AG04449 (cell line): ENCODE data around the gene ZNF772.

Experiments used
- CTCF ChIA-PET: fragments of 350-600 bp; formaldehyde crosslinking; extraction: SDS; loops from one replicate; lab custom pipeline; 2021; ENCODE audit warnings: antibody characterized with exemption; lab: Yijun Ruan, JAX
- POLR2A ChIA-PET: fragments of 400-600, 350-600 bp; formaldehyde crosslinking; extraction: SDS; loops from one replicate; lab custom pipeline; 2020; ENCODE audit warnings: antibody characterized with exemption, inconsistent platforms; lab: Yijun Ruan, JAX
- DNase-seq: peaks from one replicate; pipeline ENCODE4 v3.0.0-alpha.2; 2010; ENCODE audit warnings: low read depth, low spot score
- H3K4me3 ChIP-seq: 2 replicates; pipeline ENCODE4 v1.5.1; 2011; ENCODE audit warnings: low read depth, mild to moderate bottlenecking, control low read depth, low read length
- CTCF ChIP-seq: IDR thresholded peaks from one replicate; pipeline ENCODE4 v1.5.1; 2011; ENCODE audit warnings: mild to moderate bottlenecking, moderate library complexity, low read length, control low read depth, inconsistent platforms; ENCODE audit not compliant: insufficient read depth; ENCODE audit errors: missing control alignments

ZNF772 gene

DNA sequence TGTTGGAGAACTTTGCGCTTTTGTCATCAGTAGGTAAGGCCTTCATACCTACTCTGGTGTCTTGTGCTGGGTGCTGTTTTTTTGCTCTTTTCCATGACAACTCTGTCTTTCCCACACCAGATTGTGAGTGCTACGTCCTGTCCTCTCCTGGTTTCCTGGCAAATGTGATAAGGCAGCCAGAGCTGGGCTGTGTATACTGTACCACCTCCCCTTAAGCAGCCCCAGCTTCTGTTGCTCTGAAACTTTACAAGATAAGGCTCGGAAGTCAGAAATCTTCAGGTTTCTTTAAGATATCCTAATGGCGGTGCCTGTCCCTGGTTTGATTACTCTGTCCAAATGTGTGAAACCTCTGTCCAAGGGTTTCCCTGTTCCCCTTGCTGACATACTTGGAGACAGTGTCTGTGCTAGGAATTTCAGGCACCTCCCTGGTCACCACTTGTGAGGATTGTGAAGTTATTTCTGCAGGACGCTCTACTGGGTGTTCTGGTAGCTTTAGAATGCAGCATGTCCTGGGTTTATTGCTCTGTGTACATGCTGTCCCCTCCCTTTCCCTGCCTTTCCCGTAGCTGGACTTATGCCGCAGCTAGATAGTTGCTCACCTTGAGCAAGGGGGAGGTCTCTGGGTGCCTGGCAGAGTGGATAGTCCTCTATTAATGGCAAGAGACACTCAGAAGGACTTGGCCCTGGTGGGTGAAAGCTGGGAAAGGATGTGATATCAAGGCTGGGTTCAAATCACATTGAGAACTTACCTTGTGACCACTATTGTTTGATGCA, 35.2 kb downstream of the ZNF772 start:
- H3K4me3 ChIP-seq: no peak overlapping the region
- no peak for DNase-seq
- CTCF ChIA-PET: no interaction called here
- POLR2A ChIA-PET: no interaction called here
- TF ChIP-seq CTCF: no peak

DNA sequence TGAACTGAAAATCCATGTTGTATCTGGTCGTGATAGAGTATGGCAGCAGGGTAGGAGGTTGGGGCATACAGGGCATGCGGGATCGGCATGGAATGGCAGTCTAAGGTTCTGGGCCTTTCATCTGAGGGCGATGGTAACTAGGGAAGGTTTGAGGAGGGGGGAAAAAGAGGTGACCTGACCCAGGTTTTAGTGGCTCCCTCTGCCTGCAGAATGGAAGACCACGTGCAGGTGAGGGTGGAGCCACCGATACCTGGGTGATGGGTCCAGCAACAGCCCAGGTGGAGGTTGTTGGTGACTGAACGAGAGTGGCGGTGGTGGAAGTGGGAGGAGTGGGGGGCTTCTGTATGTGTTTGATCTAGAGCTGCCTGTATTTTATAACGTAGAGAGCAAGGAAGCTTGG, 38.4 kb downstream of the ZNF772 start:
- TF ChIP-seq CTCF: no peak
- DNase-seq: no peak
- H3K4me3 ChIP-seq: no peak overlapping the region
- CTCF ChIA-PET: interaction anchor here (0.6 kb wide), 1 partner anchor 39 kb away, joined by 3 read pairs; the partner anchor contains the start of gene ZNF772
- POLR2A ChIA-PET: no interaction called here

DNA sequence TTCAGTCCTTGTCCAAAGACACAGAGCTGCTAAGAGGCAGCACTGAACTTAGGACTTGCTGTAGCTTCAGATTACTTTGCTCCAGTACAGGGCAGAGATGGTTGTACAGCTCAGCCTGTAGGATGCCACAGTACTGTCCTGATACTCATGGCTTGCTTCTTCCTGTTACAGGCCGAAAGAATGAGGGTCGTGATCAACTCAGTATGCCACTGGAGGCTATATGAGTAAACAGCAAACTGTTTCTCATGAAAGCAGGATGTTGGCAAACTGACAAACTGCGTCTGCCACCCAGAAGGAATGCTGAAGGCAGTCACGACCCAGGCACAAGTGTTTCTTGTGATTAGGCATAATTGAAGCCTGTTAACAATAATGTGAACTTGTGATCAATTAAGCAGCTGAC, 39.4 kb downstream of the ZNF772 start:
- ChIA-PET CTCF (no interaction called here), POLR2A (no interaction called here)
- no peak overlapping the region for H3K4me3 ChIP-seq
- no peak for DNase-seq
- no peak for TF ChIP-seq CTCF

GRCh38 chr19:57436417-57436816, 40.9 kb downstream of the ZNF772 start:
- ChIA-PET CTCF (interaction anchor here (1.0 to 1.1 kb wide), 2 partner anchors 30 kb away, joined by 4 read pairs; no protein-coding TSS in a partner anchor), POLR2A (no interaction called here)
- peak overlapping the region; percentile 90 for H3K4me3 ChIP-seq
- no peak for DNase-seq
- TF ChIP-seq CTCF: no peak

GRCh38 chr19:57435062-57435978, 42.0 kb downstream of the ZNF772 start, which contains the start of gene ZNF749:
Gene ZNF749 (plus strand): TSS chr19:57435325. CDS start chr19:57435579, 254 bp downstream.
- peak; percentile 86 for DNase-seq
- peak within 1 kb of the TSS; percentile 90 for H3K4me3 ChIP-seq
- ChIA-PET CTCF (interaction anchor here (1.0 to 1.1 kb wide), 2 partner anchors 28 to 29 kb away, joined by 4 read pairs; no protein-coding TSS in a partner anchor), POLR2A (interaction anchor here (1.0 kb wide), 1 partner anchor 244 kb away, joined by 6 read pairs; the partner anchor contains the start of gene ZNF264)
- no peak for TF ChIP-seq CTCF
